Skin epidermis (tissue), 12 donors: ENCODE data around the gene CHID1.
A peak's percentile ranks its signal among the peaks of the same experiment; 100 is the strongest.

ENCODE experiments used
- H3K27ac ChIP-seq, 21 experiments: fragments of 200-600 bp; sonication (generic) in 11 of 21; one replicate each; pipeline ENCODE4 v1.5.0; 2020; ENCODE audit warnings: mild to moderate bottlenecking in 3 of 21, inconsistent platforms in 2 of 21, moderate library complexity in 2 of 21
- H3K4me3 ChIP-seq, 7 experiments: fragments of 200-600 bp; sonication (generic) in 2 of 7; one replicate each; pipeline ENCODE4 v1.5.0; 2020; ENCODE audit warnings: inconsistent platforms in 2 of 7, mild to moderate bottlenecking in 2 of 7, moderate library complexity in 1 of 7

The CHID1 gene

DNA sequence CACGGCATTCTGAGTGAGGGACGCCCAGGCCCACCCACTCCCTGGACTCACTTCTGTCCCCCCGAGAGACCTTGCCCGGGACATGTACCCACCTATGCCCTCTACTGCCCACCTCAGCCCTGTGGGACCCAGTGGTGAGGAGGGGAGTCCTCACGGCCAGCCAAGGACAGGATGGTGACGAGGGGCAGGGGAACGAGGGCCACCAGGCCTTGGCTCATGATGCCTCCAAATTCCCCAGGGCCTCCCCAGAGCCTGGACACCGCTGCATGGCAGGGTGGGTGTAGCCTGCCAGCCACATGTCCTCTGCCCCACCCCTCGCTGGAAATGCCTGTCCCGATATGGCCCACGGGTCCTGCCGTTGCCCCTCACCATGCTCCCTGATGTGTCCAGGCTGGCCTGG lies 41.8 kb downstream of the CHID1 start:
- Histone ChIP-seq H3K4me3 (no peak overlapping the region), H3K27ac (no peak overlapping the region)

DNA sequence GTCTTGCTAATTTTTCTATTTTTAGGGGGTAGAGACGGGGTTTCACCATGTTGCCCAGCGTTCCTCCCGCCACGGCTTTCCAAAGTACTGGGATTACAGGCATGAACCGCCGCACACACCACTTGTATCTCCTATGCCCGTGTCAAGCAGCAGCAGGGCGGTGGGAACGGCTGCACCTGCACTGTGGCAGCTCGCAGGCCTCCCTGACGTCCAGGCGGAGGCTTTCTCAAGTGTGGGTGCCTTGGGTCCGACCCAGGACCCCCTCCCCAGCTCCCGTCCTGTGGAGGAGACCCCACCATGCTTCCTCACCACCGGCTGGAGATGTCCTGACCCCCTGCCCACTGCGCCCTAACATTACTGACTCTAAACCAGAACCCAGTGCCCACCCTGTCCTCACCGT lies 42.2 kb downstream of the CHID1 start:
- no peak overlapping the region for H3K27ac ChIP-seq
- H3K4me3 ChIP-seq, result no peak overlapping the region

GRCh38 chr11:867856-868358 lies 42.7 kb downstream of the CHID1 start:
- no peak overlapping the region for H3K4me3 ChIP-seq
- H3K27ac ChIP-seq, result no peak overlapping the region

GRCh38 chr11:866481-866880 lies 44.1 kb downstream of the CHID1 start:
- no peak overlapping the region for H3K4me3 ChIP-seq
- no peak overlapping the region for H3K27ac ChIP-seq

- Histone ChIP-seq H3K4me3 (no peak overlapping the region), H3K27ac (no peak overlapping the region)
These were observed 44.9 kb downstream of the CHID1 start for GRCh38 chr11:865462-866430.

- Histone ChIP-seq H3K4me3 (no peak overlapping the region), H3K27ac (no peak overlapping the region)
These were observed 45.7 kb downstream of the CHID1 start for GRCh38 chr11:864898-865297.

- H3K27ac ChIP-seq, result no peak overlapping the region
- H3K4me3 ChIP-seq, result no peak overlapping the region
These were observed 46.4 kb downstream of the CHID1 start for GRCh38 chr11:863910-864827.

GRCh38 chr11:863023-863909 lies 47.3 kb downstream of the CHID1 start:
- no peak overlapping the region for H3K27ac ChIP-seq
- no peak overlapping the region for H3K4me3 ChIP-seq

- Histone ChIP-seq H3K27ac (no peak overlapping the region), H3K4me3 (no peak overlapping the region)
These were observed 48.0 kb downstream of the CHID1 start for GRCh38 chr11:862696-863022.

DNA sequence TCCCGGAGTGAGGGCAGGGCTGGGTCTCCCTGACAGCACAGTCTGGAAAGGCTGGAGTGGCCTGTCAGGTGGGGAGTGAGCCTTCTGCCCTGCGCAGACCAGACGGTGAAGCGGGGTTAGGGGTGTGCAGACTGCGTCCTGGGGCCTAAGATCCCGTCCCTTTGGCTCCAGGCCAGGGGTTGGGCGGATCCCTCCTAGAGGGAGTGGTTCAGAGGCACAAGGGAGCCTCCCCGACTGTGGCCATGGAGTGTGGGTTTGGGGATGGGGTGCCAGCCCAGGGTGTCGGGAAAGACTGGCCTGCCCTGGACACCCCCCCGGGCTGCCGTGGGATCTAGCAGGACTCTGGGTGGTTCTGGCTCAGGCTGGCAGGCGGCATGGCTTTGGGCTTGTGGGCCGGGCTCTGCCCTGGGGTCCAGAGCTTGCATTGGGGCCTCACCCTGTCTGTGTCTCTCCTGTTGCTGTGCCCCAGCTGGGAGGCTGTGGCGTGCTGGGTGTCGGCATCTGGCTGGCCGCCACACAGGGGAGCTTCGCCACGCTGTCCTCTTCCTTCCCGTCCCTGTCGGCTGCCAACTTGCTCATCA lies 48.4 kb downstream of the CHID1 start:
- peak overlapping the region in 2 of 21 experiments; percentile 28 to 43 for H3K27ac ChIP-seq
- H3K4me3 ChIP-seq, result no peak overlapping the region

DNA sequence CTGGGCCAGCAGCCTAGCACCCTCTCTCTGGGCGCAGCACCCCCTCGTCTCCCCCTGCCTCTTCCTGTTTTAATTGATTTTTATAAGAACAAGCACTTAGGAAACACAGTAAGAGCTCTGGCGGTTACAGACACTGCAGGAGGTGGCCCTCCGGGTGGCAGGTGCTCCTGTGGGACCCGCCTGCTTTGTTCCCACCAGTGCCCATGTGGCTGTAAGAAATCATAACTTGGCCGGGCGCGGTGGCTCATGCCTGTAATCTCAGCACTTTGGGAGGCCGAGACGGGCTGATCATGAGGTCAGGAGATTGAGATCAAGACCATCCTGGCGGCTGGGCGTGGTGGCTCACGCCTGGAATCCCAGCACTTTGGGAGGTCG lies 49.5 kb downstream of the CHID1 start:
- H3K27ac ChIP-seq, result no peak overlapping the region
- no peak overlapping the region for H3K4me3 ChIP-seq

DNA sequence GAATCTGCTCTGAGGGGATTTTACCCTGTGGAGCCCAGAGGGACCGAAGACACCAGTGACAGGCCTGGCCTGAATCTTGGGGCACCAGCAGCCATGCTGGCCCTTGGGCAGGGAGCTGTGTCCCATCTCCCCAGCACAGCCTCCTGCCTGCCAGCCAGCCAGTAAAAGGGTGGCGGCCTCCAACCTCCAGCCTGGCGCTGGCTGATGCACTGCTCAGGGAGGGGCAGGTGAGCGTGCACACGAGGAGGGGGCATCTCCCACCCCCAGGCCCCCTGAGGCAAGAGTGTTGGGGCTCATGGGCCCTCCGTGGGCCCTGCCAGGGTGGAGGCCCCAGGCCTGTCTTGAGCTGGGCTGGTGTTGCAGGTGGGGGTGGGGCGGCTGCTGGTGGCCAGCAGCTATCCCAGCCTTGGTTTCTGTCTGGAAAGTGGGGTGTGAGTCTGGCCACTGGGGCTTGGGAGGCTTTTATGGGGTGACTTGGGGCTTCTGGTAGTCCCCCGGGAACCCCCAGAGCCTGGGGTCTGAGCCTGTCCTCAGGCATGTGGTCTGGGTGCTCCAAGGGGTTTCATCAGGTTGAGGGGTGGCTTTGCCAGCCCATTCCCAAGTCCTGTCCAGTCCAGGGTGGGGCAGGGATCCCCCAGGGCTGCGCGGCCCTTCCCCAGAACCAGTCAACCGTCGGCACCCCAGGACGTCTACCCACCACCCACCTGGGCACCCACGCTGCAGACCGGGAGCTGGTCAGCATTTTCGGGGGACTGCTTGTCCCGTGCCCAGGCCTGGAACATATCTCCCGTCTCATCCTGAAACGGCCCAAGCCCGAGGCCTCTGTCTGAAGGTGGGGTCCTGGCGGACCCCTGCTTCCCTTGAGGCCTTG lies 50.1 kb downstream of the CHID1 start:
- H3K4me3 ChIP-seq, result no peak overlapping the region
- H3K27ac ChIP-seq, result peak overlapping the region in 3 of 21 experiments; percentile 7 to 19 (median 7)

DNA sequence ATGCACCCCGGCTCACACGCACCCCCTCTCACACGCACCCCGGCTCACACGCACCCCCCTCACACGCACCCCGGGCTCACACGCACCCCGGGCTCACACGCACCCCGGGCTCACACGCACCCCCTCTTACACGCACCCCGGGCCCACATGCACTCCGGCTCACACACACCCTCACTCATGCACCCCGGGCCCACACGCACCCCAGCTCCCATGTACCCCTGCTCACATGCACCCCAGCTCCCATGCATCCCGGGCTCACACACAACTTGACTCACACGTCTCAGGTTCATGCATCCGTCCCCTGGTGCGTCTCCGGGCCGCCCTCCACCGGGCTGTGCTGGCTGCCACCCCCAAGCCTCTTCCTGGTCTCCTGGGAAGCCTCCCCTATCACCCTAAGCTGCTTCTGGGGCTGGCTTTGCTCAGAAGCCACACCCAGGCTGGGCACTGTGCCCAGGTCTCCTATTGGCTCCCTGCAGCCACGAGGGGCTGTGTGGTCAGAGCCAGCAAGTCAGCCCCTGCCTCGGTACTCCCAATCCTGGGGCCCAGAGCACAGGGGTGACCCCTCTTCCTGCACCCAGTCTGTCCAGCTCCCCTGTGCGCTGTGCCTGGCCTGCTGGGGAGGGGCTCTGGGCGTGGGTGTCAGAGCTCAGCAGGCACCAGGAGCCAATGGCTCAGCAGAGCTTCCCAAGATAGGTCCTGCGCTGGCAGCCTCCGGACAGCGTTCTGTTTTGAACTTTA lies 51.0 kb downstream of the CHID1 start:
- peak overlapping the region in 3 of 21 experiments; percentile 7 to 19 (median 7) for H3K27ac ChIP-seq
- H3K4me3 ChIP-seq, result peak overlapping the region in 2 of 7 experiments; percentile 9 to 10

- Histone ChIP-seq H3K27ac (no peak overlapping the region), H3K4me3 (no peak overlapping the region)
These were observed 51.8 kb downstream of the CHID1 start for GRCh38 chr11:858762-859339.

DNA sequence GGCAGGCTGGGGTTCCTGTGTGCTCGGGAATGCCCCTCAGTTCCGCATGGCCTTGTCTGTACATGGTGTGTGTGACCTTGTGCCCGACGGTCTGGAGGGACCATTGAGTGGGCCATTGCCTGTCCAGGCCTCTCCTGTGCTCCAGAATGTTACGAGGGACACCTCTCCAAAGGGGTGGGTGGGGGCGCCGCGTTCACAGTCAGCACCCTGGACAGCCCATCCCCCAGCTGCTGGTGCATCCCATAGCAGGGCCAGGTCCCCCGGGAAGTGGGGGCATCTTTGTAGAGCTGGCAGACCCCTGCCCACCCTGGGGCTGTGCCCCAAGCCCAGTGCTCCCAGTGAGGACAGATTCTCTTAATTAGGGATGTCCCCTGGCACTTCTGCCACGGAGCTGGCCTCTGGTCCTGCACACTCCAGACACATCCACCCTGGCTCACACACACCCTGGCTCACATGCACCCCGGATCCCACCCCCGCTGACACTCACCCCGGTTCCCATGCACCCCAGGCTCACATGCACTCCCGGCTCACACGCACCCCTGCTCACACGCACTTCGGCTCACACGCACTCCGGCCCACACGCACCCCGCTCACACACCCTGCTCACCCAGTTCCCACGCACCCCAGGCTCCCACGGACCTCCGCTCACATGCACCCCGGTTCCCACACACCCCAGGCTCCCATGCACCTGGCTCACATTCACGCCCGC lies 52.4 kb downstream of the CHID1 start:
- Histone ChIP-seq H3K27ac (no peak overlapping the region), H3K4me3 (no peak overlapping the region)

DNA sequence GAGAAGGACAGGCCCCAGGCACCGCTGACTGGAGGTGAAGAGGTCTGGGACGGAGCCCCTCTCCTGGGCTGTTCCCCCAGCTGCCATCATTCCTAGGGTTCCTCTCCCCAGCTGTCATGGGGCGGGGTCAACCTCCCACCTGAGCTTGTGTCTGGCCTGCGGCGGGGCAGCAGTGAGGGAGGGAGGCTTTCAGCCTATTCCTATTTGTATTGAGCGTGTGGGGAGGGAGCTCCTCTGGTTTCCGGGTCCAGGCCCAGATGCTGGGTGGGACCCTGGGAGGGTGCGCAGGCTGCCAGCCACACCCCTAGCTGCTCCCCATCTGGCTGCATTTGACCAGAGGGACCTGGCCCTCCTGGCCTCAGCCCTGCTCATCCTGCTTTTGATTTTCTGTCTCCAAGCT lies 54.2 kb downstream of the CHID1 start:
- no peak overlapping the region for H3K4me3 ChIP-seq
- no peak overlapping the region for H3K27ac ChIP-seq

- H3K27ac ChIP-seq, result no peak overlapping the region
These were observed 54.8 kb downstream of the CHID1 start for GRCh38 chr11:855796-856195.

More at GRCh38 chr11:855796-856195, 54.8 kb downstream of the CHID1 start:
- H3K4me3 ChIP-seq, result no peak overlapping the region
